Ovary (tissue), 9 donors: ENCODE results near the gene SMARCA4. TPM values are rescaled to one million over a fixed set of nuclear protein-coding genes. Genes with fewer than 3 reads are reported as not detected.

Source experiments
- DNase-seq, 5 donors: peaks; one replicate each; pipeline ENCODE4 v3.0.0-alpha.2; 2019 to 2020
- H3K27ac ChIP-seq, 2 donors: fragments of 200-600 bp; one replicate each; pipeline versions ENCODE4 v1.5.1 to v1.8.0; 2019 to 2022
- H3K27me3 ChIP-seq: fragments of 200-600 bp; one replicate; pipeline ENCODE4 v1.8.0; 2022
- H3K36me3 ChIP-seq: fragments of 200-600 bp; sonication (generic); one replicate; pipeline ENCODE4 v1.5.1; 2019
- H3K4me1 ChIP-seq: one replicate; pipeline ENCODE4 v1.8.1; 2013; ENCODE audit warnings: mild to moderate bottlenecking, moderate library complexity; ENCODE audit not compliant: insufficient read depth
- H3K4me3 ChIP-seq: fragments of 200-600 bp; sonication (generic); one replicate; pipeline ENCODE4 v1.5.1; 2017
- H3K9me3 ChIP-seq, 2 donors: fragments of 200-600 bp in 1 of 2; sonication (generic) in 1 of 2; one replicate each; pipeline versions ENCODE4 v1.5.1 to v1.8.1; 2013 to 2019; ENCODE audit warnings: mild to moderate bottlenecking in 1 of 2, moderate library complexity in 1 of 2
- EP300 ChIP-seq: sonication (generic); formaldehyde crosslinking; IDR thresholded peaks from one replicate; pipeline ENCODE4 v1.6.1; 2017; ENCODE audit warnings: antibody characterized with exemption
- POLR2A ChIP-seq: fragments of 450-650 bp; IDR thresholded peaks from one replicate; pipeline ENCODE4 v1.6.1; 2017; ENCODE audit warnings: antibody characterized with exemption, mild to moderate bottlenecking, moderate library complexity
- WGBS, 3 donors: extraction: QIAGEN DNeasy Blood & Tissue Kit in 1 of 3; methylation state at CpG; one replicate each; pipeline versions ENCODE4 v1.1.5 to v1.1.7; 2013 to 2017; 5-methylcytosine and 5-hydroxymethylcytosine counted together
- intact Hi-C, 4 donors: fragments of 100-400 bp; cut with DNase I; formaldehyde crosslinking; loops; one replicate each; pipeline versions ENCODE4 v1.11.0 to v1.15.1; 2022 to 2023
- polyA plus RNA-seq, 2 donors: library from polyadenylated mRNA; stranded (reverse); fragments of 200-250 nt in 1 of 2; fragments of 350-450 nt in 1 of 2; fragmentation: Illumina TruSeq in 1 of 2; extraction: RNeasy Lipid Tissue Mini Kit (QIAGEN cat#74804) in 1 of 2; gene quantifications; one replicate each; pipeline ENCODE4 v1.2.3, GENCODE V29; 2013 to 2014
- total RNA-seq, 7 donors: library from RNA; depleted of rRNA in 2 of 7; stranded (reverse); fragments of >200 nt in 2 of 7; fragmentation: NEBNext Ultra II Directional in 3 of 7; extraction: Animal tissue kit (Norgen Biotek cat#: 25700) in 3 of 7; gene quantifications; one replicate each; pipeline versions ENCODE4 v1.1.0 to v1.2.4, GENCODE V29; 2016 to 2023
- TF ChIP-seq, protein P1 (sequence below), 3 donors: fragments of 450-650 bp in 2 of 3; fragments of 200-600 bp in 1 of 3; IDR thresholded peaks; one replicate each; pipeline versions ENCODE4 v1.5.1 to v1.8.0; 2016 to 2022; ENCODE audit warnings: antibody characterized with exemption in 3 of 3, mild to moderate bottlenecking in 1 of 3
- donor health status: DM: no; HTN: no; CAD: no; lungs with moderate emphysema.
- donor health status: DM: no; HTN: no; CAD: no.
- donor health status: Bipolar disorder and iron deficiency.
- donor health status: DM: yes; HTN: yes; CAD: no.
- donor health status: DM: no; HTN: no; CAD: no.
- donor health status: DM: yes; HTN: yes; CAD: no.

The SMARCA4 gene
- total and polyA plus RNA-seq, 9 donors, result 32.1 to 96.7 (median 68.3) TPM

DNA sequence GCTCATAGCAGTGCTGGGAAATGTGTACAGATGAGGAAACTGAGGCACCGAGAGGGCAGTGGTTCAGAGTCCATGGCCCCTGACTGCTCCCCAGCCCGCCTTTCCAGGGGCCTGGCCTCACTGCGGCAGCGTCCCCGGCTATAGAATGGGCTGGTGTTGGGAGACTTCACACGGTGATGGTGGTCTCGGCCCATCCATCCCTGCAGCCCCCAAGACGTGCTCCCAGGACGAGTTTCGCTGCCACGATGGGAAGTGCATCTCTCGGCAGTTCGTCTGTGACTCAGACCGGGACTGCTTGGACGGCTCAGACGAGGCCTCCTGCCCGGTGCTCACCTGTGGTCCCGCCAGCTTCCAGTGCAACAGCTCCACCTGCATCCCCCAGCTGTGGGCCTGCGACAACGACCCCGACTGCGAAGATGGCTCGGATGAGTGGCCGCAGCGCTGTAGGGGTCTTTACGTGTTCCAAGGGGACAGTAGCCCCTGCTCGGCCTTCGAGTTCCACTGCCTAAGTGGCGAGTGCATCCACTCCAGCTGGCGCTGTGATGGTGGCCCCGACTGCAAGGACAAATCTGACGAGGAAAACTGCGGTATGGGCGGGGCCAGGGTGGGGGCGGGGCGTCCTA is 144.3 kb downstream of the SMARCA4 start:
- 89 to 92% (median 89%) methylated on average over 36 of the region's 36 CpGs for WGBS, 3 donors
- no peak overlapping the region for H3K27ac ChIP-seq
- TF ChIP-seq EP300, result no peak
- no peaks in the 10 kb centered on the region for H3K4me1 ChIP-seq
- H3K36me3 ChIP-seq, result peaks cover 2% of the 10 kb centered on the region
- no peaks in the 10 kb centered on the region for H3K9me3 ChIP-seq
- DNase-seq, result no peak
- intact Hi-C loops, result loop anchor here in 2 of 4 donors (5.0 to 10.0 kb wide), 2 partner anchors 53 to 170 kb away; no protein-coding TSS in a partner anchor
- no peaks in the 10 kb centered on the region for H3K27me3 ChIP-seq
- no peak overlapping the region for H3K4me3 ChIP-seq

DNA sequence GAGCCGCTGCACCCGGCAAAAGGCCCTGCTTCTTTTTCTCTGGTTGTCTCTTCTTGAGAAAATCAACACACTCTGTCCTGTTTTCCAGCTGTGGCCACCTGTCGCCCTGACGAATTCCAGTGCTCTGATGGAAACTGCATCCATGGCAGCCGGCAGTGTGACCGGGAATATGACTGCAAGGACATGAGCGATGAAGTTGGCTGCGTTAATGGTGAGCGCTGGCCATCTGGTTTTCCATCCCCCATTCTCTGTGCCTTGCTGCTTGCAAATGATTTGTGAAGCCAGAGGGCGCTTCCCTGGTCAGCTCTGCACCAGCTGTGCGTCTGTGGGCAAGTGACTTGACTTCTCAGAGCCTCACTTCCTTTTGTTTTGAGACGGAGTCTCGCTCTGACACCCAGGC is 145.6 kb downstream of the SMARCA4 start:
- intact Hi-C loops, result loop anchor here in 2 of 4 donors (5.0 to 10.0 kb wide), 2 partner anchors 54 to 172 kb away; no protein-coding TSS in a partner anchor
- H3K4me3 ChIP-seq, result no peak overlapping the region
- H3K4me1 ChIP-seq, result no peaks in the 10 kb centered on the region
- peaks cover 2% of the 10 kb centered on the region for H3K36me3 ChIP-seq
- H3K9me3 ChIP-seq, result no peaks in the 10 kb centered on the region
- WGBS, 3 donors, result 31 to 70% (median 39%) methylated on average over 13 of the region's 13 CpGs
- H3K27ac ChIP-seq, result no peak overlapping the region
- TF ChIP-seq EP300 (no peak), POLR2A (no peak)
- TF ChIP-seq, protein P1, sequence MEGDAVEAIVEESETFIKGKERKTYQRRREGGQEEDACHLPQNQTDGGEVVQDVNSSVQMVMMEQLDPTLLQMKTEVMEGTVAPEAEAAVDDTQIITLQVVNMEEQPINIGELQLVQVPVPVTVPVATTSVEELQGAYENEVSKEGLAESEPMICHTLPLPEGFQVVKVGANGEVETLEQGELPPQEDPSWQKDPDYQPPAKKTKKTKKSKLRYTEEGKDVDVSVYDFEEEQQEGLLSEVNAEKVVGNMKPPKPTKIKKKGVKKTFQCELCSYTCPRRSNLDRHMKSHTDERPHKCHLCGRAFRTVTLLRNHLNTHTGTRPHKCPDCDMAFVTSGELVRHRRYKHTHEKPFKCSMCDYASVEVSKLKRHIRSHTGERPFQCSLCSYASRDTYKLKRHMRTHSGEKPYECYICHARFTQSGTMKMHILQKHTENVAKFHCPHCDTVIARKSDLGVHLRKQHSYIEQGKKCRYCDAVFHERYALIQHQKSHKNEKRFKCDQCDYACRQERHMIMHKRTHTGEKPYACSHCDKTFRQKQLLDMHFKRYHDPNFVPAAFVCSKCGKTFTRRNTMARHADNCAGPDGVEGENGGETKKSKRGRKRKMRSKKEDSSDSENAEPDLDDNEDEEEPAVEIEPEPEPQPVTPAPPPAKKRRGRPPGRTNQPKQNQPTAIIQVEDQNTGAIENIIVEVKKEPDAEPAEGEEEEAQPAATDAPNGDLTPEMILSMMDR (IDR thresholded peaks at IDR 0.05), result no peak
- no peak for DNase-seq
- no peaks in the 10 kb centered on the region for H3K27me3 ChIP-seq

DNA sequence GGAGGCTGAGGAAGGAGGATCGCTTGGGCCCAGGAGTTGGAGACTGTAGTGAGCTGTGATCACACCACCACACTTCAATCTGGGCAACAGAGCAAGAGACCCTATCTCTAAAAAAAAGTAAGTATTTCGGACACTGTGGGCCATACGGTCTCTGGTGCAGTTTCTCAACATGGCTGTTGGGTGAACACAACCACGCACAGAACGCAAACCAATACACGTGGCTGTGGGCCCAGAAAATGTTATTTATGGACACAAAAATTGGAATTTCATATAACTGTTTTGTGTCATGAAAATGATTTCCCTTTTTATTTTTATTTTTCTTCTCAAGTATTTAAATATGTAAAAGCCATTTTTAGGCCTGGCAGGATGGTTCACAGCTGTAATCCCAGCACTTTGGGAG is 147.9 kb downstream of the SMARCA4 start:
- Histone ChIP-seq H3K9me3 (no peaks in the 10 kb centered on the region), H3K27ac (no peak overlapping the region), H3K27me3 (no peaks in the 10 kb centered on the region), H3K4me3 (no peak overlapping the region), H3K4me1 (no peaks in the 10 kb centered on the region), H3K36me3 (peaks cover 2% of the 10 kb centered on the region)
- WGBS, 3 donors, result 45 to 68% (median 56%) methylated on average over 6 of the region's 6 CpGs
- intact Hi-C loops, result loop anchor here in 2 of 4 donors (5.0 to 10.0 kb wide), 2 partner anchors 56 to 174 kb away; no protein-coding TSS in a partner anchor
- DNase-seq, result no peak
- no peak for TF ChIP-seq EP300
- TF ChIP-seq POLR2A, result no peak
- TF ChIP-seq, protein P1 (IDR thresholded peaks at IDR 0.05), result no peak

DNA sequence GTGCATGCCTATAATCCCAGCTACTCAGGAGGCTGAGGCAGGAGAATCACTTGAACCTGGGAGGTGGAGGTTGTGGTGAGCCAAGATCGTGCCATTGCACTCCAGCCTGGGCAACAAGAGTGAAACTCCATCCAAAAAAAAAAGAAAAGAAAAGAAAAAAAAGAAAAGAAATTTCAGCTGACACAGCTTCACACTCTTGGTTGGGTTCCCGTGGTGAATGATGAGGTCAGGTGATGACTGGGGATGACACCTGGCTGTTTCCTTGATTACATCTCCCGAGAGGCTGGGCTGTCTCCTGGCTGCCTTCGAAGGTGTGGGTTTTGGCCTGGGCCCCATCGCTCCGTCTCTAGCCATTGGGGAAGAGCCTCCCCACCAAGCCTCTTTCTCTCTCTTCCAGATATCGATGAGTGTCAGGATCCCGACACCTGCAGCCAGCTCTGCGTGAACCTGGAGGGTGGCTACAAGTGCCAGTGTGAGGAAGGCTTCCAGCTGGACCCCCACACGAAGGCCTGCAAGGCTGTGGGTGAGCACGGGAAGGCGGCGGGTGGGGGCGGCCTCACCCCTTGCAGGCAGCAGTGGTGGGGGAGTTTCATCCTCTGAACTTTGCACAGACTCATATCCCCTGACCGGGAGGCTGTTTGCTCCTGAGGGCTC is 150.4 kb downstream of the SMARCA4 start:
- Histone ChIP-seq H3K4me3 (no peak overlapping the region), H3K36me3 (peaks cover 2% of the 10 kb centered on the region), H3K9me3 (no peaks in the 10 kb centered on the region), H3K4me1 (no peaks in the 10 kb centered on the region), H3K27me3 (no peaks in the 10 kb centered on the region), H3K27ac (no peak overlapping the region)
- intact Hi-C loops, result loop anchor here in 2 of 4 donors (5.0 to 10.0 kb wide), 2 partner anchors 79 to 166 kb away; no protein-coding TSS in a partner anchor
- DNase-seq, result no peak
- TF ChIP-seq, protein P1 (IDR thresholded peaks at IDR 0.05), result no peak
- TF ChIP-seq EP300 (no peak), POLR2A (no peak)
- WGBS, 3 donors, result 76 to 80% (median 77%) methylated on average over 15 of the region's 15 CpGs

DNA sequence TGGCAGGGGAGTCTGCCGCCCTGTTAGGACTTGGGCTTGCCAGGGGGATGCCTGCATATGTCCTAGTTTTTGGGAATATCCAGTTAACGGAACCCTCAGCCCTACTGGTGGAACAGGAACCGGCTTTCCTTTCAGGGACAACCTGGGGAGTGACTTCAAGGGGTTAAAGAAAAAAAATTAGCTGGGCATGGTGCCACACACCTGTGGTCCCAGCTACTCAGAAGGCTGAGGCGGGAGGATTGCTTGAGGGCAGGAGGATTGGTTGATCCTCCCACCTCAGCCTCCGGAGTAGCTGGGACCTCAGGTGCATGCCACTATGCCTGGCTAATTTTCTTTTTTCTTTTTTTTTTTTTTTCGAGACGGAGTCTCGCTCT is 150.9 kb downstream of the SMARCA4 start:
- TF ChIP-seq, protein P1 (IDR thresholded peaks at IDR 0.05), result no peak
- TF ChIP-seq POLR2A (no peak), EP300 (no peak)
- no peak overlapping the region for H3K27ac ChIP-seq
- intact Hi-C loops, result loop anchor here in 2 of 4 donors (5.0 to 10.0 kb wide), 2 partner anchors 79 to 167 kb away; no protein-coding TSS in a partner anchor
- no peak overlapping the region for H3K4me3 ChIP-seq
- no peaks in the 10 kb centered on the region for H3K27me3 ChIP-seq
- H3K4me1 ChIP-seq, result no peaks in the 10 kb centered on the region
- no peaks in the 10 kb centered on the region for H3K9me3 ChIP-seq
- peaks cover 2% of the 10 kb centered on the region for H3K36me3 ChIP-seq
- no peak for DNase-seq
- 80 to 83% (median 80%) methylated on average over 8 of the region's 8 CpGs for WGBS, 3 donors
